Measurements from ENCODE around the gene DENND6A. TPM values are rescaled to one million over a fixed set of nuclear protein-coding genes. Genes with fewer than 3 reads are reported as not detected.

Gene DENND6A
- polyA plus RNA-seq, 1 experiment, result 10.8 TPM

DNA sequence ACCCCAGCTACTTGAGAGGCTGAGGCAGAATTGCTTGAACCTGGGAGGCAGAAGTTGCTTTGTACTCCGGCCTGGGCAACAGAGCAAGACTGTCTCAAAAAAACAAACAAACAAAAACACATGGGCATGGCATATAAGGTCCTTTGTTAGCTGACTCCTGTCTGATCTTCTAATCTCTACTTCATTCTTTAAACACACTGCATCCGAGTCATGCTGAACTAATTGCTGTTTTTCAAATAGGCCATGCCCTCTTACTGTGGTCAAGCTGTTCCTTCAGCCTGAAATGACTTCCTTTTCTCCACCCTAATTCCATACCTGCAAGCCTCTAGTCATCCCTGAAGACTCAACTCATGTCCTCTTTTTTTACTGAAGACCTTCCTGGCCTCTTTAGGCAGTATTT is 40.9 kb upstream of the DENND6A start:
- no peak for DNase-seq (ENCODE audit: low read depth, low spot score)
- no peaks in the 10 kb centered on the region for H3K9me3 ChIP-seq (ENCODE audit: control insufficient read depth, insufficient read depth, low read length)
- no peaks in the 10 kb centered on the region for H3K27me3 ChIP-seq (ENCODE audit: control insufficient read depth, insufficient read depth, low read length)
- no peak overlapping the region for H3K27ac ChIP-seq (ENCODE audit: low read depth, low read length)
- no peak for TF ChIP-seq CTCF (IDR thresholded peaks at IDR 0.05; ENCODE audit: low read depth, low read length)
- CTCF ChIA-PET, result interaction anchor here (1.0 kb wide), 1 partner anchor 92 kb away, joined by 3 read pairs; no protein-coding TSS in a partner anchor
- POLR2A ChIA-PET, result no interaction called here
- H3K4me3 ChIP-seq (ENCODE audit: low read depth, low read length), result no peak overlapping the region

GRCh38 chr3:57731311-57731710 is 38.4 kb upstream of the DENND6A start:
- TF ChIP-seq CTCF (IDR thresholded peaks at IDR 0.05; ENCODE audit: low read depth, low read length), result no peak
- no peak overlapping the region for H3K27ac ChIP-seq (ENCODE audit: low read depth, low read length)
- CTCF ChIA-PET, result no interaction called here
- H3K4me3 ChIP-seq (ENCODE audit: low read depth, low read length), result no peak overlapping the region
- no peaks in the 10 kb centered on the region for H3K9me3 ChIP-seq (ENCODE audit: control insufficient read depth, insufficient read depth, low read length)
- H3K27me3 ChIP-seq (ENCODE audit: control insufficient read depth, insufficient read depth, low read length), result no peaks in the 10 kb centered on the region
- DNase-seq (ENCODE audit: low read depth, low spot score), result no peak
- POLR2A ChIA-PET, result no interaction called here

GRCh38 chr3:57730682-57731081 is 37.8 kb upstream of the DENND6A start:
- H3K9me3 ChIP-seq (ENCODE audit: control insufficient read depth, insufficient read depth, low read length), result no peaks in the 10 kb centered on the region
- POLR2A ChIA-PET, result interaction anchor here (0.6 kb wide), 1 partner anchor 25 kb away, joined by 3 read pairs; no protein-coding TSS in a partner anchor
- H3K27ac ChIP-seq (ENCODE audit: low read depth, low read length), result no peak overlapping the region
- H3K4me3 ChIP-seq (ENCODE audit: low read depth, low read length), result no peak overlapping the region
- CTCF ChIA-PET, result no interaction called here
- no peak for DNase-seq (ENCODE audit: low read depth, low spot score)
- H3K27me3 ChIP-seq (ENCODE audit: control insufficient read depth, insufficient read depth, low read length), result no peaks in the 10 kb centered on the region
- TF ChIP-seq CTCF (IDR thresholded peaks at IDR 0.05; ENCODE audit: low read depth, low read length), result no peak

GRCh38 chr3:57729334-57730045 is 36.6 kb upstream of the DENND6A start:
- peak overlapping the region; percentile 21 for H3K27ac ChIP-seq (ENCODE audit: low read depth, low read length)
- ChIA-PET CTCF (interaction anchor here (0.7 kb wide), 1 partner anchor 458 kb away, joined by 3 read pairs; no protein-coding TSS in a partner anchor), POLR2A (no interaction called here)
- no peaks in the 10 kb centered on the region for H3K9me3 ChIP-seq (ENCODE audit: control insufficient read depth, insufficient read depth, low read length)
- peaks cover 2% of the 10 kb centered on the region for H3K27me3 ChIP-seq (ENCODE audit: control insufficient read depth, insufficient read depth, low read length)
- no peak overlapping the region for H3K4me3 ChIP-seq (ENCODE audit: low read depth, low read length)
- DNase-seq (ENCODE audit: low read depth, low spot score), result peak; percentile 7
- no peak for TF ChIP-seq CTCF (IDR thresholded peaks at IDR 0.05; ENCODE audit: low read depth, low read length)

- H3K4me3 ChIP-seq (ENCODE audit: low read depth, low read length), result no peak overlapping the region
- H3K9me3 ChIP-seq (ENCODE audit: control insufficient read depth, insufficient read depth, low read length), result no peaks in the 10 kb centered on the region
- no peak for TF ChIP-seq CTCF (IDR thresholded peaks at IDR 0.05; ENCODE audit: low read depth, low read length)
- DNase-seq (ENCODE audit: low read depth, low spot score), result no peak
- CTCF ChIA-PET, result no interaction called here
- POLR2A ChIA-PET, result no interaction called here
- peaks cover 2% of the 10 kb centered on the region for H3K27me3 ChIP-seq (ENCODE audit: control insufficient read depth, insufficient read depth, low read length)
- no peak overlapping the region for H3K27ac ChIP-seq (ENCODE audit: low read depth, low read length)
Observed at GRCh38 chr3:57727106-57727505, 34.2 kb upstream of the DENND6A start.

All from AG04450 (cell line).